ENCODE data around the gene ANAPC5.
"Not testable (repeated sequence)": the region's sequence is repeated elsewhere in the genome, so short reads cannot be mapped to it uniquely, and the experiment has no call there.

Gene ANAPC5

DNA sequence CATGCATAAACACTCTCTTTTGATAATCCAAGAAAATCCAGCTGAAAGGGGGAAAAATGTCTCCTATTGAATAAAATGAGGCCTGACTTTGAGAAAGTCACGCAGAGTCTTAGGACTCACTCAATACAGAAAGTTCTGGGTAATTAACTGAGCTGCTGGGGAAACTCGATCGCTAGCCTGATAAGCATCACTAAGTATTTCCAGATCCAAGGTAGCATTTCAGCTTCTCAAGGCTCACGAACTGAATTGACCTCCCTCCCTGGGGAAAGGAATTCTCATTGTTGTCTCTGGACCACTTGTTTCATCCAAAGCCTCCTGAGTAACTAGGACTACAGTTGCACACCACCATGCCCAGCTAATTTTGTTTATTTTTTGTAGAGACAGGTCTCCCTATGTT lies 13.8 kb upstream of the ANAPC5 start:
- peak; percentile 55 for DNase-seq

DNA sequence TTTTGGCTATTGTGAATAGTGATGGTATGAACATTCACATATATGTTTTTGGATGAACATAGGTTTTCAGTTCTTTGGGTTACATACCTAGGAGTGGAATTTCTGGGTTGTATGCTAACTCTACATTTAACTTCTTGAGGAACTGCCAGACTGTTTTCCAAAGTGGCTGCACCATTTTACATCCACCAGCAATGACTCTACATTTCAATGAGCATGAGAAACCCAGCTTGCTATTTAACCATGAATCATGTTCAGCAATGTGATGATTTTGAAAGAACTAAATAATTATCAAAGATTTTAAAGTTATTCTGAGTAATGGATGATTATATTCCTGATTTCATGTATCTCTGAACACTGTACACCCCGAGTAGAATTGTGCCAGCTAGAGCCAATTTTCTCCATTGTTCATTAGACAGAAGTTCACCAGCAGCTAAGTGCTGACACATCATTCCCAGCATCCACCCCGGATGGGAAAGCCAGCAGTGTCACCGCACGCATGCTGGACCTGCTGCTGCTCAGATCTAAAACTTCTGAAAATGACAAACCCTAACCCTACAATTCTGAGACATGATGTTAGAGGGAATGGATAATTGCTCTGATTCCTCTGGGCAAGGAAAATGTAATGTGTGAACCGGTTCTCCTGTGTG lies 13.3 kb upstream of the ANAPC5 start:
- no peak for DNase-seq

DNA sequence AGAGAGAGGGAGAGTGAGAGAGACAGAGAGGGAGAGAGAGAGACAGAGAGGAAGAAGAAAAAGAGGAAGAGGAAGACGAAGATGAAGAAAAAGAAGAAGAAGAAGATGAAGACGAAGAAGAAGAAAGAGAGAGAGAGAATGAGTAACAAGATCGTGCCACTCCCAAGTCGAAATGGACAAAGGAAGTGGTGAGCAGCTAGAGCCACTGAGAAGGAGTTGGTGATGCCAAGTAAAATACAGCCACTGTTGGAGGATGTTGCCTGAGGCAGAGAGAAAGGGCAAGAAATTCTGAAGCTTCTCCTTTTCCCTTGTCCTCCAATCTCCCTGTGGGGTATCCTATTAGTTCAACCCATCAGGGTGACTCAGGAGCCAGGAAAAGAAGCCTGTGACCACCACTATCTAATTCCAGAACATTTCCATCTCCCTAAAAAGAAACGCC lies 12.5 kb upstream of the ANAPC5 start:
- no peak for DNase-seq

DNA sequence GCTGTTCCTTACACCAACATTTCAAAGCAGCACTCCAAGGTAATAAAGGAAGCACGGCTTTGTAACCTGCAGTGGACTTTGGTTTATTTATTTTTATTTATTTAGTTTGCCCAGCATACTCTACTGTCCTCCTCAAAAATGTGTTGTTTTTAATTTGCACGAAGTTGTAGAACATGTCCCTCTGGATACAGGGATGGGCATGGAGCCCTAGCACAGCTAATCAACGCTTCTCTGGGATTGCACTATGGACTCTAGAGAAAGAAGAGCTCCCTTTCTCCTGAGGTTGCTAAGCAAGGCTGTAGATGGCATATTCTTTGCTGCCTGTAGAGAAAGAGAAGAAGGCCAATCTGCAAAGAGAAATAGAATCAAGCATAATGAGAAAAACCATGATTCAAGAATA lies 5.9 kb upstream of the ANAPC5 start:
- DNase-seq = no peak

DNA sequence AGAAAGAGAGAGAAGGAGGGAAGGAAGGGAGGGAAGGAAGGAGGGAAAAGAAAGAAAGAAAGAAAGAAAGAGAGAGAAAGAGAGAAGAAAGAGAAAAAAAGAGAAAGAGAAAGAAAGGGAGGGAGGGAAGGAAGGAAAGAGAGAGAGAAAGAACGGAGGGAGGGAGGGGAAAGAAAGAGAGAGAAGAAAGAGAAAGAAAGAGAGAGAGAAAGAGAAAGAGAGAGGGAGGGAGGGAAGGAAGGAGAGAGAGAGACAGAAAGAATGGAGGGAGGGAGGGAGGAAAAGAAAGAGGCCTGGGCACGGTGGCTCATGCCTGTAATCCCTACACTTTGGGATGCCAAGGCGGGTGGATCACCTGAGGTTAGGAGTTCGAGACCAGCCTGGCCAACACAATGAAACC lies 5.1 kb upstream of the ANAPC5 start:
- DNase-seq = no peak

DNA sequence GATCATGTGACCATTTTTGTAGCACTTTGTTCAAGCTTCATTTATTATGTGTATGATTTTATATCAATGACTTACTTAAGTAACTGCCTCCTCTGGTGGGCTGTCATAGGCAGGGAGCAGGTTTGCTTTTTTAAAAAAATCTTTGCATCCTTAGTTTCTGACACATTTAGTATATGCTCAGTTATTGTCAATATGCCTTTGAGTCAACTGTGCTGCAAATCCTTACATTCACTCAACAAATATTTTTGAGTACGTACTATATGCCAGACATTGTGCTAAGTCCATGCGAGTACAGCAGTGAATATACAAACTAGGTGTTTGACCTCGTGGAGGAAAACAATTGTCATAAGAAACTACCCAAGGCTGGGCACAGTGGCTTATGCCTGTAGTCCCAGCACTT lies 4.4 kb upstream of the ANAPC5 start:
- DNase-seq = no peak

DNA sequence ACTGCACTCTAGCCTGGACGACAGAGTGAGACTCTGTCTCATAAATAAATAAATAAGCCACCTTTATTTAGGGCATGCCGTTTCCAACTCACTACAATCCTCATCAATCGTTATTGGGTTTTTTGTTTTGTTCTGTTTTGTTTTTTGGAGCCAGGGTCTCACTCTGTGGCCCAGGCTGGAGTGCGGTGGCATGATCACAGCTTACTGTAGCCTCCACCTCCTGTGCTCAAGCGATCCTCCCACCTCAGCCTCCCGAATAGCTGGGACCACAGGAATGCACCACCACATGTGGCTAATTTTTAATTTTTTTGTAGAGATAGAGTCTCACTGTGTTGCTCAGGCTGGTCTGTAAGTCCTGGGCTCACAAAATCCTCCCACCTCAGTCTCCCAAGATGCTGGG lies 3.6 kb upstream of the ANAPC5 start:
- no peak for DNase-seq

DNA sequence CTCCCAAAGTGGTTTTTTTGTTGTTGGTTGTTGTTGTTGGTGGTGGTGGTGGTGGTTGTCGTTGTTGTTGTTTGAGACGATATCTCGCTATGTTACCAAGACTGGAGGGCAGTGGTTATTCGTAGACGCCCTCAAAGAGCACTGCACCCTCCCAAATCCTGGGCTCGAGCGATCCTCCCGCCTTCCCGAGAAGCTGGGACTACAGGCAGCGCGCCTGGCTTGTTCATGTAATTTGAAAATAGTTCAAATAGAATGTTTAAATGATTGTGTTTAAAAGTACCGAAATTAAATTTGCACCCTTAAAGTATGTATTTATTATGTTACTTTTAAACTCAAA lies 439 bp upstream of the ANAPC5 start:
- DNase-seq = no peak

DNA sequence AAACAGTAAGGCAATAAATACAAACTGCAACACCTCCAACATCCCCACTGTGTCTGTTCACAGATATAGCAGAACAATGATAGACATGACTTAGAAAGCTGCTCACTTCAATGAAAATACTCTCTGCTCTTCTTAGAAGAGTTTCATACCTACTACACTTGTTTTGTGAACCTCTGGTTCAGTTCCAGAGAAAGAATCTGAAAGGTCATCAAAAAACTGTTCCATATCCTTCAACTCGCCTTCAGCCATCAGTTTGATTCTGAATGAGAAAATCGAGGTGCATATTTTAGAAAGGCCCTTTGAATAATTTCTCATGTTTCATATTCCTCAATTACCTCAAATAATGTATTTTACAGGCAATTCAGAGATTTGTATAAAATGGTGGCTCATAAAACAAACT lies 5.5 kb downstream of the ANAPC5 start:
- no peak for DNase-seq

DNA sequence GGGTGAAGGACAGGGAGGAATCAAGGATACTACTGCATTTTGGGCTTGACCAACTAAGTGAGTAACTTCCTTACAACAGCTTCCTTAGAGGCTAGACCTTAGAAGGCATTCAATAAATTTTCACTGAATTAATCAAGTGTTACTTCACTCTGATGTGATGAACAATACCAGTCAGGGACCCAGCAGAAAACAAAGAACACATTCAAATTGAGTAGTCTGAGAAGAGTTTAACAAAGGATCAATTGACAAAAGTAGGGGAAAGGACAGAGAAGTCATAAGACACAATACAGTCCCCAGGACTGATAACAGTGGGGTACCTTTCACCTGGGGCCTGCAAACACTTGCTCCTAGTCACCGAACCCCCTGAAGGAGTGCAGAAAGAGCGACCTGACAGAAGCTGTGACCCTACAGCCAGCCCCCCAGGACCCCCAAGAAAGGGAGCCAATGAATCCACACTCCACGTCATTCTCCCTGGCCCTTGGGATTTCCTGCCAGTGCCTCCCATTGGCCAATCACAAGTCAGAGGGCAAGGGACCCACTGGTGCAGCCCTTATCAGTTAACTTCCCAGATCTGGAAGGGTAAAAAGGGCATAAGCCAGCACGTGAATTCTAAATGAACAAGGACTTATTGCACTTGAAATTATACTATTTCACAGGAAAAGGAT lies 6.9 kb downstream of the ANAPC5 start:
- DNase-seq = no peak

DNA sequence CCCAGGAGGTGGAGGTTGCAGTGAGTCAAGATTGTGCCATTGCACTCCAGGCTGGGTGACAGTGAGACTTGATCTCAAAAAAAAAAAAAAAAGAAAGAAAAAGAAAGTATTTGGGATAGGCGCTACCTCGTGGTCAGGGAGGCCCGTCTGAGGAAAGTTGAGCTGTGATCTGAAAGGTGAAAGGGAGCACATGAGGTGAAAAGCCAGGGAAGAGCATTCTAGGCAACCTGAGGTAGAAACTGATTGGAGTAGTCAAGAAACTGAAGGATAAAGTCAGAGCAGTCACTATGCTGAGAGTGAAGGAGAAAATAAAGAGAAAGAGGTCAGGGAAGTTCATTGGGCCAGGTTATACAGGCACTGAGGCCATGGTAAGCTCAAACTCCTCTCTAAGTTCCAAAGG lies 7.7 kb downstream of the ANAPC5 start:
- peak; percentile 27 for DNase-seq

DNA sequence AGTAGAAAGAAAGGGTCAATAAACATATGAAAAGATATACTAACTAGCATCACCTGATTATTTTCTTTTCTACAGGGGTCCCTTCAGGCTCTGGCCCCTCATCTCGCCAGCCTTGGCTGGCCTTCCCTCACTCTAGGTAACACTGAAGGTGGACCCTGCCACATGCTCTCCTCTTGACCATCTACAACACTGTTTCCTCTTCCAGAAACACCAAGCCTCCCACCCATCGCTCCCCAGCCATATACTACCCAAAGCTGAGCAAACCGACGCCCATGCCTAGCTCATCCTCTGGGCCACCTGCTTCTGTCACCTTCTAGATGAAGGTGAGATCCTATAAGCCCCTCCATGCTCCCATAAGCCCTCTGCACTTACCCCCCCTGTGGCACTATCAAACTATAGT lies 14.8 kb downstream of the ANAPC5 start:
- DNase-seq = no peak

DNA sequence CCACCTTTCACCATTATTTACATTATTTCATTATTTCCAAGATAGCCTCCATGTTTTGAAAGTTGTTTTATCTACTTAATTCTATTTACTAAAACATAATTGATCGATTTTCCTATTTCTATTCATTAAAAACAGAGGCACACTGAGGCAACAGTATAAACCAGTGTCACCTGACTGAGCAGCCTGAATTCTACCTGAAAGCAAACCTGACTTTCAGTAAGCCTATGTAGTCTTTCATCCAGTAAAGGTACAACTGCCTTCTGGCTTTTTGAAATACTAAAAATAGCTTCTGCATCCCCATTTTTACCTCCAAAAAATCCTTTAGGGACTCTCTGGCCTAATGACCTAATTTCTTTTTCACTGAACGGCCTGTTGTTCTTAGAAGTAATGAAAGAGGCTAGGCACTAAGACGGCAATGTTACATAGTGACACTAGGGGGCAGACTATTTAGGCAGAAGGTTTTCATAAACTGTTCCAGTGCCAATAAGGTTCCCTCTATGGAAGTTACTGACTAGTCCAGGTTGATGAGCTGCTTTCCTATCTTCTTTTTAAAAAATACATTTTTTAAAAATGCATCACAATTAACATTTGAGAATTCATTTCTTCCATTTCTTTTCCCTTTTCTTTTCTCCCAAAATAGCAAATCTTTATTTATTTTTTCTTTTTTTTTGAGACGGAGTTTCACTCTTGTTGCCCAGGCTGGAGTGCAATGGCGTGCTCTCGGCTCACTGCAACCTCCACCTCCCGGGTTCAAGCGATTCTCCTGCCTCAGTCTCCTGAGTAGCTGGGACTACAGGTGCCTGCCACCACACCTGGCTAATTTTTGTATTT lies 17.5 kb downstream of the ANAPC5 start:
- DNase-seq = no peak

DNA sequence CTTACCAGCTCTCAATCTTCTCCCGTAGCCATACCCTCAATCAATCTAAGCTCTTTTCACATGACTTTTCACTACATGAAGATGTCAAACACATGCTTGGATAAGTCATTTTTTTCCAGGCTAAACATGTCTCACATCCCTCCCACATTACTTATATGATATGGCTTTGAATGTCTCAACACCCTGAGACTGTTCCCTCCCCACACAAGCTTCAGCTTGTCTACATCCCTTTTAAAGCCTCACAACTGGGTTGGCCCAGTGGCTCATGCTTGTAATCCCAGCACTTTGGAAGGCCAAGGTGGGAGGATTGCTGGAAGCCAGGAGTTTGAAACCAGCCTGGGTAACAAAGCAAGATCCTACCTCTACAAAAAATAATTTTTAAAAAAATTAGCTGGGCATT lies 18.5 kb downstream of the ANAPC5 start:
- no peak for DNase-seq

DNA sequence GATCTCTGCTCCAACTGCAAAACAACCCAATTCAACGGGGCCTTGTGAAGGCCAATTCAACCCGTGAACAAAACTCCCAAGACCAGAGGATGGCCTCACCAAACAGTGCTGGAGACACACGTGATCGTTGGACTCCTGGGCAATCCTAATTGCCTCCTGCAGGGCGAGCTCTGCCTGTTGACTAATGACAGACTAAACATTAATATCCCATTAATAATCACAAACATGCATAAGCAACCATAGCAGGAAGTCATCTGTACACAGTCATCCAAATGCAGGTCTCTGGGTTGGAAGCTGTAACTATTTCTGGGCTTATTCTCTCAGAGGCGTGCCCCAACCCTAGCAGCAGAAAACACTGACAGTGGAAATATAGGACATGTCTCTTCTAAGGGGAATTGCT lies 21.0 kb downstream of the ANAPC5 start:
- DNase-seq = no peak

DNA sequence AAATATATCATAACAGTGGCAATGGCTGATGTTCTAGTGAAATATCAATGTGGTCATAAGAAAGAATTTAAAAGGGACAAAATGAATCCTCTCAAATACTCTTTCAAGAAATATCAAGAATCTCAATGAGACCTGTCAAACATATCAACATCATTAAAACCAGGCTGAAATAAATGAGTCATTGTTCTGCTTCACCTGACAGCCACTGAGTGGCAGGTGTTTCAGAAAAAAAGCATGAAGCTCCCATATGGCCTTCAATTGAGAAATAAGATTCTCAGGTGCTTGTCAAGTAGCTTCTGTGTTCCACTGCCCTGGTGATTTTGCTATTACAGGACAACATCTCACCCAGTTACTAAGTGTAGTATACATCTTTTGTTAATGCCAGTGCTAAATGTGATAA lies 21.5 kb downstream of the ANAPC5 start:
- no peak for DNase-seq

DNA sequence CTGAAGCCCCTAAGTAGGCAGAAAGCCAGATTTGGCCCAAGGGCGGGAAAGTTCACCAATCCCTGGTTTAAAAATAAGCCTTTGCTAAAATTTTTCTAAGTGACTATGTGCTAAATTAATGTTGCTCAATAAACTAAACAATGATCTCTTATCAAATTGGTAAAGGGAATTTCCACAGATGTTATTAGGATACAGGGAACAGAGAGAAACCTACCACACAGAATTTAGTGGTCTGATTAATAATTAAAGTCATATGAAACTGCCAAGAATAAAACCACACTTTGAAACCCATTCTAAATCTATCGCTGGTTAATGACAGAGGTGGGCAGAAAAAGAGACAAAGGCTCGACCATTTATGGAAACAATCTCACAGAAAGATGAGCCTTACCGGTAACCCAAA lies 22.0 kb downstream of the ANAPC5 start:
- DNase-seq = no peak

DNA sequence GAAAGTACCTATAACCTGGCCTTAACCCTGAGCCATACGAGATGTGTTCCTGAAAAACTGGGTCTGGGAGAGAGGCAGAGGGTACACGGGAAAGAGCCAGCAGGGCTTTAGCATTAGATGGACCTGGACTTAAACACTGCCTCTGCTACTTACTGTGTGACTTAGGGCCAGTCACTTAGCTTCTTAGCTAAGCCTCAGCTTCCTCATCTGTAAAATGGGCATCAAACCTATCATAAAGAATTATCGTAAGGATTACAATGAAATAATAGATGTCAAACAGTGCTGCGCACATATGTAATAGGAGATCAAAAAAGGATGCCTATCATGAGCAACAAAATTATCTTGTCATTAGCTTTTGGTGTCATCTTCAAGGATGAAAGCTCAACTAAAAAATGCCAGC lies 23.6 kb downstream of the ANAPC5 start:
- no peak for DNase-seq

DNA sequence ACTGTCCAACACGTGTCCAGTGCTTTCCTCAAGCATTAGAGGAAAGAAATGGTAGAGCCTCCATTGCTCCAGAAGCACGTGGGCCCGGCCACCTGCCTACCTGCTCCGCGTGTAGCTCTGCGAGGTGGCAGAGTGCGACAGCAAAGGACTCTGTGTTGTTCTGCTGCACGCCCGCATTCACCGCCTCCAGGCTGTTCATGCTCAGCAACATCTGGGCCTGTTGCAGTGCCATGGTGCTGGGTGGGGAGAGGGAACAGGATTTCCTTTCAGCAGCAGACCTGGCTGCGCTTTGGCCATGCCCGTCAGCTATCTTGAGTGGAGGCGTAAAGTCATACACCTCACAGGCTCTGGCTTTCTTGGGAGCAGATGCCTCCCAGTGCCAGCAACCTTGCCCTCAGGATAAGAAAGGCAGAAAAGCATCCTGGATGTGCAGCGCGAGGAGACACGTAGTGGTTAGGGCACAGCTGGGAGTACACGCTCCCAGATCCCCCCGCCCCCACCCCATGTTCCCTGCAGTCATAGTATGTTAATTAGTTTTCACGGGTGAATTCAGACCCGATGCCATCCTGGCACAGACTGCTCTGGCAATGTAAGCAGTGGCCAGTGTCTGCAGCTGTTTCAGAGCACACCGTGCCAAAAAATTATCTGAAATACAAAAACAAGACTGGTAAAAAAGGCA lies 25.1 kb downstream of the ANAPC5 start:
- DNase-seq = no peak

DNA sequence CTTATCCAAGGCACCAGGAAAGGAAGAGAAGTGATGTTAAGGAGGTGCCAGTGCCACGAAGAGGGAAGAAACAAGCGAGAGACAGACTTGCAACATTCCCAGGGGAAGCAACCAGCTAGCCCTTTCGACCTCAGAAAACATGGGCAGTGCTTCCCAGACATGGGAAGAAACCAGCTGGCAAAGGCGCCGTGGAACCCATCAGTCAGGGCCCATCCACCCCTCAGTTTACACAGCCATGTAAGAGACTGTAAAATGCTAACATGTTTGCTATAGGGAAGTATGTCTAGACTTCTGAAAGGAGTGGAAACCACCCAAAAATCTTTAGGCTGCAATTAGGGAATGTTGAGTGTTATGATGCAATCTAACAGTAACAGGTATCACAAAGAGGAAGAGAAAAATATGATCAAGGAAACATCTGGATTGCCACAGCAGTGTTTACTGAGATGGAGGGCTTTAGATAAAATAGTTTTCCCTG lies 26.3 kb downstream of the ANAPC5 start:
- no peak for DNase-seq

DNA sequence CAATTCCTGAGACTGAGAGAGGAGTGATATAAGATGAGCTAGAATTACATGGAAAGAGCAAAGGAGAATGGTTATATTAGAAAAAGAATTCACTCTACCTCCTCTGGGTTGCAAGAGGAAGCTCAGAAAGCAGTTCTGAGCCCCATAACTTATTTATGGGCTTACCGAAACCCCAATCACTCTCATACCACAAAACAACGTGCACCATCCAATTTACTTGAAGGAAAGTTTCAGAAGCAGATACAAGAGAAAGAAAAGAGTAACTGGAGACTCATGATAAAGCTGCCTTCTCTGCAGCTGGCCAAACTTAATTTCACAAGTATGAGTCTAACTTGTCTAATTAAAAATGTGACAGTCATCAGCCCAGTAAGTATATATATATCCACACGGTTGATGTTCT lies 28.3 kb downstream of the ANAPC5 start:
- no peak for DNase-seq

DNA sequence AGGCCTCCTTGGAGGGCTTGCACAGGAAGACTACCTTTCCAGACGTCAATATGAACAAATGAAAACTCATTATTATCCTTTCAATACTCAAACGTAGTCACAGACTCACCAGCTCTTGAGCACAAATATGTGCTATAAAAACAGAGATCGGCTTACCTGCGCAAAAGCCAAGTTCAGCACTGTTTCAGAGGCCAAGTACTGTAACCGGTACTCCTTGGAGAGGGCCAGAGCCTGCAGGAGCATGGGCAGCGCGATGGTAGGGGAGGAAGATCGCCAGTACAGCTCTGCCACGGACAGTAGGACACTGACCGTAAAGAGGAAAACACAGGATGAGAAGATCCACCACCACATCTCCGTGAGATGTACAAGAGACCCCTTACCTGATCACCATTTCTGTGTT lies 34.1 kb downstream of the ANAPC5 start:
- peak; percentile 48 for DNase-seq

DNA sequence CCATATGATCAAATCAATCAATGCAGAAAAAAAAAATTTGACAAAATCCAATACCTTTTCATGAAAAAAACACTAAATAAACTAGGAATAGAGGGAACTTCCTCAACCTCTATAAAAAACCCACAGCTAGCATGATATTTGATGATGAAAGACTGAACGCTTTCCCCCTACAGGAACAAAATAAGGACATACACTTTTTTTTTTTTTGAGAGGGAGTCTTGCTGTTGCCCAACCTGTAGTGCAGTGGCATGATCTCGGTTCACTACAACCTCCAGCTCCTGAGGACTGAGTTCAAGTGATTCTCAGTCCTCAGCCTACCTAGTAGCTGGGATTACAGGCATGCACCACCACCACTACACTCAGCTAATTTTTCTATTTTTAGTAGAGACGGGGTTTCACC lies 37.8 kb downstream of the ANAPC5 start:
- peak; percentile 21 for DNase-seq

DNA sequence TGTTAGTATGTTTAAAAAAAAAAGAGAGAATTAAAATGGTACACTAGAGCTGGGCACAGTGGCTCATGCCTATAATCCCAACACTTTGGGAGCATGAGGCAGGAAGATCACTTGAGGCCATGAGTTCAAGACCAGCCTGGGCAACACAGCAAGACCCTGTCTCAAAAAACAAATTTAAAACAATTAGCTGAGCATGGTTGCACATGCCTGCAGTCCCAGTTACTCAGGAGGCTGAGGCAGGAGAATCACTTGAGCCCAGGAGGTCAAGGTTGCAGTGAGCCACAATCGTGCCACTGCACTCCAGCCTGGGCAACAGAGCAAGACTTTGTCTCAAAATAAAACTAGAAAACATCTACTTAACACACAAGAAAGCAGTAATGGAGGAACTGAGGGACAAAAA lies 42.0 kb downstream of the ANAPC5 start:
- not testable (repeated sequence) for DNase-seq
